C4-2B (cell line): ENCODE results near the gene PTCHD4.

Source experiments
- H3K27ac ChIP-seq: fragments of 450-650 bp; 2 replicates; pipeline ENCODE4 v1.5.1; 2017
- CTCF ChIP-seq: fragments of 450-650 bp; conservative IDR thresholded peaks from 2 replicates; pipeline ENCODE4 v1.5.1; 2017; ENCODE audit warnings: mild to moderate bottlenecking
- ZFX ChIP-seq: fragments of 450-650 bp; IDR thresholded peaks from 2 replicates; pipeline ENCODE4 v1.6.1; 2017

Gene PTCHD4

DNA sequence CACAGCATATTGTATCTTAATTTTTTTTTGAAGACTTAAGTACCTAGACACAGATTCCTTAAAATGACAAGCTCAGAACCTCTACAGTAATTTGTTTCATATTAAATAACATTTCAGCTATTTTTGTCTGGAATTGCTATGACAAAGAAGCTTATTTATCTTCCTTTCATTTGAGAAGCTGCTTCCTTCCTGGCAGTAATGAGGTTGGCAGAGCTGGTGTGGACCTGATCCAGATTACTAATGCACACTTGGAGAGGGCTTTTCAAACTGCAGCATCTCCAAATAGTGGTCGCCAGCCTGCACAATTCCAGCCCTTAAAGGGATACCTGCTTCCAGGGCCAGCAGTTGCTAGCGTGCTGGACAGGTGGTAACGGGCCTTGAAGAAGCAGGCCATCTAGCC, 12.1 kb downstream of the PTCHD4 start:
- no peak overlapping the region for H3K27ac ChIP-seq
- TF ChIP-seq CTCF, result no peak
- no peak for TF ChIP-seq ZFX

GRCh38 chr6:48092550-48093217, 18.3 kb downstream of the PTCHD4 start:
- H3K27ac ChIP-seq, result no peak overlapping the region
- TF ChIP-seq ZFX (no peak), CTCF (no peak)

GRCh38 chr6:48090546-48090945, 20.5 kb downstream of the PTCHD4 start:
- TF ChIP-seq ZFX (no peak), CTCF (no peak)
- H3K27ac ChIP-seq, result no peak overlapping the region

DNA sequence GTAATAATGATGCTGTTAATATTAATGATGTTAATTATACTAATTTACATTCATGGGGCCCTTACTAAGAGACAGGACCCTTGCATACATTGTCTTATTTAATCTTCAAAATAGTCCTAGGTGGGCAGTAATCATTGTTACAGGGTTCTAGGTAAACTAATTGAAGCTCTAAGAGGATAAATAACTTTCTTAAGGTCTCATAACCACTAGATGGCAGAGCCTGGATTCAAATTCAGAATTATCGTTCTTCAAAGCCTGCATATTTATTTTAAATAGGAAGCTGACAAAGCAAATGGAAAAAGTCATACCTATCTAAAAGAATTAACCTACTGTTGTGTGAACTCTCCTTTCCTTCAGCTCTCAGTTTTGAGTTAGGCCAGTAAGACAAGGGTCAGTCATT, 23.5 kb downstream of the PTCHD4 start:
- no peak overlapping the region for H3K27ac ChIP-seq
- TF ChIP-seq ZFX, result no peak
- peak; percentile 69 for TF ChIP-seq CTCF

- H3K27ac ChIP-seq, result no peak overlapping the region
- TF ChIP-seq ZFX (no peak), CTCF (peak; percentile 49)
These were observed 24.8 kb downstream of the PTCHD4 start for GRCh38 chr6:48086187-48086586.

DNA sequence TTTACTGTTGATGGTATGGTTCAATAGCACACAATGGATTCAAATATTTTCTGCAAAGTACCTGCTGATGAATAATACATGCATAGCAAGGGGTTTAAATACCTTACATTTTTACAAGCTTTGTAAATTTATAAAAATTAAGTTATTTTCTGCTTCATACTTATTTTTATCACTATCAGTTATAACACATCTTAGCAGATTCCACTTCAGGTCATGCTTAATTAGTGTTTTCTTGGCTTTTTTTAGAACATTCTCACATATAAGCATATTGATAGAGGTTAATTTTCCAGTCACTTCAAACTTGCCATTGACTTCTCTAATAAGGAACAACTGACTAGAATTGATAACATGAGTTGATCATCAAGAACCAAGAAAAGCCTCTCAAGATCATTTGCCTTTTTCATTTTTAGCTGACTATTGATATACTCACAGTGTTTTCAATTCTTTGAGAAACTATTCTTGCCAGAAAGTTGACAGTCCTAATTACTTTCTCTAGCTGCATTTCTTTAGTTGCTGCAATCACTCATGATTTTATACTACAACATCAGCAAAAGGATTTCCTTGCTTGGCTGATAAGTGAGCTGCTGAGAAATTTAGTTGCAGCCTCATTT, 25.8 kb downstream of the PTCHD4 start:
- H3K27ac ChIP-seq, result no peak overlapping the region
- TF ChIP-seq CTCF (no peak), ZFX (no peak)

DNA sequence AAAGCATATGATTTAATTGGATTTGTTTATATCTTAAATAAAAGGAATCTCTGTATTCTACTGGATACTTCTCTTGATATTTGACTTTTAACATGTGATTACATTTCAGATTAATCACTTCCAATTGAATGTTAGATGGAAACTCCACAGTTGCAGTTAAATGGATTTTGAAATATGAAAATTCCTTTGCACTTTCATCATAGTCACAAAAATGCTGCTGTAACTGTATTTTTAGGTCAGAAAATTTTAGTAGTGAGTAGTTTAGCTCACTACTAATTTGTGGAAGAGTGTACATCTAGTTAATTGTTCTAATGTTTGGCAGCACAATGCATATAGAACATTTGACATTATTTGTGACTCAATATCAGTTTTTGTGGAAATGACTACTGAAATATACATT, 26.8 kb downstream of the PTCHD4 start:
- TF ChIP-seq CTCF (no peak), ZFX (no peak)
- no peak overlapping the region for H3K27ac ChIP-seq
